GM19025 (cell line): ENCODE results near the gene RAB11FIP5.
"Not testable (repeated sequence)": the region's sequence is repeated elsewhere in the genome, so short reads cannot be mapped to it uniquely, and the experiment has no call there.

Source experiments
- ATAC-seq: cut with Tn5 transposase; IDR thresholded peaks from one replicate; pipeline ENCODE4 v1.9.1; 2021; ENCODE audit warnings: mild to moderate bottlenecking, low read depth, moderate library complexity; ENCODE audit not compliant: unreplicated experiment

RAB11FIP5 gene

GRCh38 chr2:73111073-73112025 is 1.4 kb downstream of the RAB11FIP5 start:
- no peak for ATAC-seq

- no peak for ATAC-seq
Measured at GRCh38 chr2:73110168-73111072, 2.3 kb downstream of the RAB11FIP5 start.

- no peak for ATAC-seq
Measured at GRCh38 chr2:73109431-73110167, 3.1 kb downstream of the RAB11FIP5 start.

- no peak for ATAC-seq
Measured at GRCh38 chr2:73107211-73107926, 5.4 kb downstream of the RAB11FIP5 start.

GRCh38 chr2:73106791-73107190 is 6.0 kb downstream of the RAB11FIP5 start:
- ATAC-seq = no peak

GRCh38 chr2:73105511-73105971 is 7.2 kb downstream of the RAB11FIP5 start:
- ATAC-seq = no peak

GRCh38 chr2:73104933-73105332 is 7.8 kb downstream of the RAB11FIP5 start:
- no peak for ATAC-seq

GRCh38 chr2:73103018-73103542 is 9.7 kb downstream of the RAB11FIP5 start:
- ATAC-seq = no peak

GRCh38 chr2:73101626-73102256 is 11.0 kb downstream of the RAB11FIP5 start:
- ATAC-seq = no peak

GRCh38 chr2:73100956-73101355 is 11.8 kb downstream of the RAB11FIP5 start:
- no peak for ATAC-seq

- ATAC-seq = no peak
Measured at GRCh38 chr2:73099486-73099885, 13.3 kb downstream of the RAB11FIP5 start.

GRCh38 chr2:73095910-73096309 is 16.8 kb downstream of the RAB11FIP5 start:
- no peak for ATAC-seq

- ATAC-seq = not testable (repeated sequence)
Measured at GRCh38 chr2:73093601-73094218, 19.0 kb downstream of the RAB11FIP5 start.

GRCh38 chr2:73092146-73092783 is 20.5 kb downstream of the RAB11FIP5 start:
- ATAC-seq = no peak

- no peak for ATAC-seq
Measured at GRCh38 chr2:73091696-73092095, 21.1 kb downstream of the RAB11FIP5 start.

GRCh38 chr2:73091164-73091563 is 21.6 kb downstream of the RAB11FIP5 start:
- ATAC-seq = no peak

- no peak for ATAC-seq
Measured at GRCh38 chr2:73089270-73090030, 23.3 kb downstream of the RAB11FIP5 start.
